ENCODE results near the gene HOXC9. TPM values are rescaled to one million over a fixed set of nuclear protein-coding genes. Genes with fewer than 3 reads are reported as not detected.

HOXC9 gene
- total RNA-seq, 1 donor from 2014 or later = not detected

DNA sequence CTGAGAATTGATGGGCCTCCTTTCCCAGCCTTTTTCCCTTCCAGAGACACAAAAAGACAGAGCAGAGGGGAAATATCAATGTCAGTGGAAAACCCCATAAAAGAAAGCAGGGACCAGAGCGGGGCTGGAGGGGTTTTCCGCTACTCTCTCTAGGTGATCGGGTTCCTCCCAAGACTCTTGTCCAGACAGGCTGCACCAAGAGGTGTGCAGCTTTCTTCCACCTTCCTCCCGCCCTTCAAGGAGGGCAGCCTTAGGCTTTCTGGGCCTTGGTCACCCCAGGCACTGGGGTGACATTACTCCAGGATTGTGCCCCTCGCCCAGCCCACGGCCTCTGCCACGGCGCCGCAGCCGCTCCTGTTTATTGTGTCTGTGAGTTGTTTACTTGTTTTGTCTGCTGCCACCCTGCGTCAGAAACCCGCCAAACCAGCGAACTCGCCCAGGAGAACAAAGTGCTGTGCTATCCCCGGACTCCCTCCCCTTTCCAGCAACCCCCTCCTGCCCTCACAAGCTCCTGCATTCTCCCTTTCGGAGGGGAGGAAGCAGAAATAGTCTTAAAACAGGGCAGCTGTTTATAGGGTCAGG lies 21.6 kb downstream of the HOXC9 start:
- no peak for DNase-seq (ENCODE audit: low spot score)
- Mint-ChIP-seq H3K27me3 (ENCODE audit: low read depth) (peaks cover 79% of the 10 kb centered on the region), H3K4me3 (ENCODE audit: unreplicated experiment) (no peak overlapping the region), H3K27ac (ENCODE audit: unreplicated experiment) (no peak overlapping the region), H3K9me3 (ENCODE audit: low read depth) (no peaks in the 10 kb centered on the region), H3K36me3 (ENCODE audit: low read depth) (no peaks in the 10 kb centered on the region), H3K4me1 (ENCODE audit: low read depth) (peaks cover 17% of the 10 kb centered on the region)
- TF ChIP-seq, protein P1, sequence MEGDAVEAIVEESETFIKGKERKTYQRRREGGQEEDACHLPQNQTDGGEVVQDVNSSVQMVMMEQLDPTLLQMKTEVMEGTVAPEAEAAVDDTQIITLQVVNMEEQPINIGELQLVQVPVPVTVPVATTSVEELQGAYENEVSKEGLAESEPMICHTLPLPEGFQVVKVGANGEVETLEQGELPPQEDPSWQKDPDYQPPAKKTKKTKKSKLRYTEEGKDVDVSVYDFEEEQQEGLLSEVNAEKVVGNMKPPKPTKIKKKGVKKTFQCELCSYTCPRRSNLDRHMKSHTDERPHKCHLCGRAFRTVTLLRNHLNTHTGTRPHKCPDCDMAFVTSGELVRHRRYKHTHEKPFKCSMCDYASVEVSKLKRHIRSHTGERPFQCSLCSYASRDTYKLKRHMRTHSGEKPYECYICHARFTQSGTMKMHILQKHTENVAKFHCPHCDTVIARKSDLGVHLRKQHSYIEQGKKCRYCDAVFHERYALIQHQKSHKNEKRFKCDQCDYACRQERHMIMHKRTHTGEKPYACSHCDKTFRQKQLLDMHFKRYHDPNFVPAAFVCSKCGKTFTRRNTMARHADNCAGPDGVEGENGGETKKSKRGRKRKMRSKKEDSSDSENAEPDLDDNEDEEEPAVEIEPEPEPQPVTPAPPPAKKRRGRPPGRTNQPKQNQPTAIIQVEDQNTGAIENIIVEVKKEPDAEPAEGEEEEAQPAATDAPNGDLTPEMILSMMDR (IDR thresholded peaks at IDR 0.05) = peak; percentile 18

DNA sequence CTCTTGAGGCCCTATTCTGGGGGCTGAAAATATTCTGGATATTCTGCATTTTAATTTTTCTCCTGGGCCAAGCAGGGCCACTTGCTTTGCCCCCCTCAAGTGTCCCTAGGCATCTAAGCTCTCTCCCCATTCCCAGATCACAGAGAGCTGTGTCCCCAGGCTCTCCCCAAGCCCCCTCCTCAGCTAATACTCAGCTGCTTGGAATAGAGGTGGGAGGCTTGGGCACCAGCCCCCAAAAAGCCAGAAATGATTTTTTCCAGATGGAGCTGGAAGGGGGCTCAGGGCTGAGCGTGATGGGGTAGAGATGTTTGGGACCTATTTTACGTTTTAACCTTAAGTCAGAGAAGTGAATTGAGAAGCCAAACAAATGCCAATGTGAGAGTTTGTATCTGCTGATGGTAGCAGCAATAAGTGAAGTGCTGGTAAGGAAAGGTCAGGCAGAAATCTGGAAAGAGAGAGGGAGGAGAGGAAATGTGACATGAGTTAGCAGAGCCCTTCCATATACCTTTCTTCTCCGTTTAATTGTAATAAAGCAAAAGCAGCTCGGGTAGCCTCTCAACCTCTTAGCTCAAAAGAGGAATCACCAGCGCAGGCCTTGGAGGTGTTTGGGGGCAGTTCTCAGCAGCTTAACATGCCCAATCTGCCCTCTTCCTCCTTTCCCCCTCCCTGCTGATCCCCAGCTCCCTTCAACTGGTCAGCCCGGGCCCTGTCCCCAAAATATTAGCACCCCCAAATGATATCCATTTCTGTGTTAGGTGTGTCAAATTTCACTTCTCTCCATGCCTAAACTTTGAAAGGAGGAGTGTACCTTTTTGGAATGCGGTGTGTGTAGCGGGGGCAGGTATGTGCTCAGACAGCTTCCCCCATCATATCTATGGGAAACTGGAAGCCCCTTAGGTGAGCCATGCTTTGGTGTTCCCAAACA lies 23.3 kb downstream of the HOXC9 start:
- Mint-ChIP-seq H3K27me3 (ENCODE audit: low read depth) (peaks cover 86% of the 10 kb centered on the region), H3K4me1 (ENCODE audit: low read depth) (peaks cover 10% of the 10 kb centered on the region), H3K36me3 (ENCODE audit: low read depth) (peaks cover 3% of the 10 kb centered on the region), H3K4me3 (ENCODE audit: unreplicated experiment) (no peak overlapping the region), H3K9me3 (ENCODE audit: low read depth) (no peaks in the 10 kb centered on the region), H3K27ac (ENCODE audit: unreplicated experiment) (no peak overlapping the region)
- DNase-seq (ENCODE audit: low spot score) = no peak
- TF ChIP-seq, protein P1 (IDR thresholded peaks at IDR 0.05) = no peak

GRCh38 chr12:54024127-54024526 lies 24.2 kb downstream of the HOXC9 start:
- H3K9me3 Mint-ChIP-seq (ENCODE audit: low read depth) = no peaks in the 10 kb centered on the region
- peaks cover 3% of the 10 kb centered on the region for H3K36me3 Mint-ChIP-seq (ENCODE audit: low read depth)
- no peak overlapping the region for H3K4me3 Mint-ChIP-seq (ENCODE audit: unreplicated experiment)
- TF ChIP-seq, protein P1 (IDR thresholded peaks at IDR 0.05) = no peak
- peaks cover 6% of the 10 kb centered on the region for H3K4me1 Mint-ChIP-seq (ENCODE audit: low read depth)
- H3K27ac Mint-ChIP-seq (ENCODE audit: unreplicated experiment) = no peak overlapping the region
- DNase-seq (ENCODE audit: low spot score) = no peak
- peaks cover 89% of the 10 kb centered on the region for H3K27me3 Mint-ChIP-seq (ENCODE audit: low read depth)

GRCh38 chr12:54024581-54025305 lies 24.8 kb downstream of the HOXC9 start:
- no peak overlapping the region for H3K4me3 Mint-ChIP-seq (ENCODE audit: unreplicated experiment)
- peaks cover 6% of the 10 kb centered on the region for H3K4me1 Mint-ChIP-seq (ENCODE audit: low read depth)
- no peak for DNase-seq (ENCODE audit: low spot score)
- TF ChIP-seq, protein P1 (IDR thresholded peaks at IDR 0.05) = no peak
- H3K27me3 Mint-ChIP-seq (ENCODE audit: low read depth) = peaks cover 88% of the 10 kb centered on the region
- peaks cover 3% of the 10 kb centered on the region for H3K36me3 Mint-ChIP-seq (ENCODE audit: low read depth)
- no peak overlapping the region for H3K27ac Mint-ChIP-seq (ENCODE audit: unreplicated experiment)
- H3K9me3 Mint-ChIP-seq (ENCODE audit: low read depth) = no peaks in the 10 kb centered on the region

Measured in chondrocyte (in vitro differentiated cells).